GM12874 (cell line): ENCODE measurements around the gene IFNL4.

Experiments used
- CTCF ChIP-seq: IDR thresholded peaks from 2 replicates; pipeline ENCODE4 v1.5.1; 2011; ENCODE audit warnings: low read depth, mild to moderate bottlenecking, control low read depth, low read length, moderate library complexity; ENCODE audit not compliant: insufficient read depth

IFNL4 gene

GRCh38 chr19:39248806-39249205 is at the start of gene IFNL4:
Gene IFNL4 (minus strand): TSS chr19:39248856.
- TF ChIP-seq CTCF, result no peak

- TF ChIP-seq CTCF, result no peak
Observed at GRCh38 chr19:39297931-39298634, 49.4 kb upstream of the IFNL4 start.

GRCh38 chr19:39296906-39297305 is 48.2 kb upstream of the IFNL4 start:
- no peak for TF ChIP-seq CTCF

- no peak for TF ChIP-seq CTCF
Observed at GRCh38 chr19:39296055-39296645, 47.5 kb upstream of the IFNL4 start, which contains the start of gene IFNL1. Gene IFNL1 (plus strand): TSS chr19:39296407. CDS start chr19:39296422, 15 bp downstream.

- TF ChIP-seq CTCF, result no peak
Observed at GRCh38 chr19:39293394-39293793, 44.7 kb upstream of the IFNL4 start.

- no peak for TF ChIP-seq CTCF
Observed at GRCh38 chr19:39284032-39284431, 35.4 kb upstream of the IFNL4 start.

- no peak for TF ChIP-seq CTCF
Observed at GRCh38 chr19:39282021-39282420, 33.4 kb upstream of the IFNL4 start.
